Activated gamma-delta T cell treated with anti-CD3 and anti-CD28 coated beads, Interleukin-2, amount 50 U/mL, for 16 hours (primary cell): ENCODE data around the gene ST8SIA4.

ENCODE experiments used
- DNase-seq: peaks from one replicate; pipeline ENCODE4 v3.0.0-alpha.2; 2020; ENCODE audit warnings: low read depth

ST8SIA4 gene

GRCh38 chr5:100779669-100780375 is 123.3 kb downstream of the ST8SIA4 start:
- DNase-seq, result no peak

- no peak for DNase-seq
Measured at GRCh38 chr5:100777680-100778300, 125.3 kb downstream of the ST8SIA4 start.

DNA sequence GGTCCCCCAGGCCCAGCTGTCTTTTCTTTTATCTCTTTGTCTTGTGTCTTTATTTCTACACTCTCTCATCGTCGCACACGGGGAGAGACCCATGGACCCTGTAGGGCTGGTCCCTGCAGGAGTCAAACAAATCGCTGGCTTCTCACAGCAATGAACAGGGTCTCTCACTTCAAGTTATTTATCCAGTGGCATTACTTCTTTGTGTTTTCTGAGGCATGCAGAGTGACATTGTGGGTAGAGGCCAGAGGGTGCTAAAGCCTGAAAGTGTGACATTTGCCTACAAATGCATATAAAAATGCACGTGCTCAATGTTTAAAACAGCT is 127.6 kb downstream of the ST8SIA4 start:
- DNase-seq, result no peak

GRCh38 chr5:100772548-100772947 is 130.5 kb downstream of the ST8SIA4 start:
- no peak for DNase-seq

GRCh38 chr5:100772006-100772405 is 131.1 kb downstream of the ST8SIA4 start:
- no peak for DNase-seq

GRCh38 chr5:100771181-100771580 is 131.9 kb downstream of the ST8SIA4 start:
- no peak for DNase-seq

GRCh38 chr5:100768221-100768620 is 134.9 kb downstream of the ST8SIA4 start:
- no peak for DNase-seq

GRCh38 chr5:100762995-100763394 is 140.1 kb downstream of the ST8SIA4 start:
- no peak for DNase-seq

DNA sequence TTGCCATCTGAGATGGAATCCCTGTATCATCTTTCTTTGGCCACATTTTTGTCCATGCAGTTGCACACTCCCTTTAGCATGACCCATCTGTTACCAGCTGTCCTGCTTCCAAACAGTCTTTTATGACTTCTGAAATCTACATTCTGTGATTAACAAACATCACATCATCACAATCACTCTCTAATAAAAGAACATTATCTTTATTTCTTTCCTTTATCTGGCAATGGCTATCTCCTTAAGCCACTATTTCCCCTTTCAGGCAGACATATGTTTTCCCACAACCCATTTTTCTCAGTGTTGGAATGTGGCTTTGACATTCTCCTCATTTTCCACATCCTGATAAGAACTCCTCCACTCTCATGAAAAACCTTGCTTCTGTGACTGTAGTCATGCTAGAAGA is 141.0 kb downstream of the ST8SIA4 start:
- DNase-seq, result no peak

GRCh38 chr5:100761192-100761591 is 141.9 kb downstream of the ST8SIA4 start:
- no peak for DNase-seq

DNA sequence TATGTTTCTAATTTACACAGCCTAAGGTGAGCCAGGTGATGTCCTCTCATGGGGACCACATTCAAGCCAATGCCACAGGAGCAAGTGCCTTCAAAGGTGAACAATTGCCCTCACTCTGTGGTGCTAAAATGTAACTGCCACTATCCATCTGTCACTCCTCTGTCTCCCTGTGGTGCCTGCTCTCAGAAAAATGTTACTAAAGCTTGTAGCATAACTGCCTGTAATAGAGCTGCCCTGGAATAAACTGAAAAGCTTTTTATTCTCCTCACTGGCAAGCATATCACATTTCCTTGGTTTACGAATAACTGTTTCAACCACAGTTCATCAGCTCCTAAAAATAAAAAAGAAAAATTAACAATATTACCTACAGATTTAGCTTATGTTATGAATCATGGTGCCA is 142.4 kb downstream of the ST8SIA4 start:
- DNase-seq, result no peak

DNA sequence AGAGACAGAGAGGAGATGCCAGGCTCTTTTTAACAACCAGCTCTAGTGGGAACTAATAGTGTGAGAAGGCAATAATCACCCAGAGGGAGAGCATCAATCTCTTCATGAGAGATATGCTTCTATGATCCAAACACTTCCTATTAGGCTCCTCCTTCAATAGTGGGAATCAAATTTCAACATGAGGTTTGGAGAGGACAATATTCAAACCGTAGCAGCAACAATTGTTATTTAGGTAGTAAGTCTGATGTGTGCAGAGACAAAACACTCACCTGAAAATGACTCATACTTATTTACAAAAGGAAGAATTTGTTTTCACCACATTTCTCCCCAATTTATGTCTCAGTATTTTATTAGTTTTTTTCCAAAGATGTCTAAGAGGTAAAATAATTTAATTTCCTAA is 144.3 kb downstream of the ST8SIA4 start:
- DNase-seq, result no peak

DNA sequence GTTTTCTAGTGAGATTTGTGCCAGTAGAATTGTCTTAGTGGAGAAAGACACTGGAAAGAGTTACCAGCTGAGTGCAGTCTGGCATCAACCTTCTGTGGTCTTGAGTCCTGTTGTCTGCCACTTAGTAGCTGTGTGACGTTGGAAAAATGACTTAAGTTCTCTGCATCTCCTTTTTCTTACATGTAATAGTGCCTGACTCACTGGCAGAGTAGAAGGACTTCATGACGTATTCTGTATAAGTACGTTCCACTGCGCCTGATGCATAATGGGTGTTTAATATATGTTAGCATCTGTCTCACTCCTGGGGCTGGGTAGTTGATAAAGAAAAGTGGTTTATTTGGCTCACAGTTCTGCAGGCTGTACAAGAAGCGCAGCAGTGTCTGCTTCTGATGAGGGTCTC is 144.8 kb downstream of the ST8SIA4 start:
- DNase-seq, result no peak

DNA sequence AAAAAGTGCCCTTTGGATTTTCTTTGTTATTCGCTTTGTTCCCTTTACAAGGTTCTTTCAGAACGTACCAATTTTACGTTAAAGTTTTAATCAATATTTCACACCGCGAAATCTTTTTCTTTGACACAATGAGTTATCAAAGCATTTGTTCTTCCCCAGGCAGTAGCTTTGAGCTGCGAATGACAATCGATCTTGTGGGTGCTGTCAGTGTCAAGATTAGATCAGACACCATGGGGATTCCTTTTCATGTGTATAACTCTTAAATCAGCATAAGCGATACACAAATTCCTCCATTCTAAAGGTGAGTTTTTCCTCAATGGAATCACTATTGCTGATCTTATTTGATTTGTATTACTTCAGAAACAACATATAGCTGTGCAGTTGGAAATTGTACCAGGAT is 145.5 kb downstream of the ST8SIA4 start:
- no peak for DNase-seq
